GM21526 (cell line): ENCODE data around the gene MED31.
A peak's percentile ranks its signal among the peaks of the same experiment; 100 is the strongest.
"Not testable (repeated sequence)": the region's sequence is repeated elsewhere in the genome, so short reads cannot be mapped to it uniquely, and the experiment has no call there.

Experiments
- ATAC-seq: cut with Tn5 transposase; IDR thresholded peaks from one replicate; pipeline ENCODE4 v1.9.1; 2021; ENCODE audit warnings: moderate library complexity; ENCODE audit not compliant: unreplicated experiment, low FRiP score

Gene MED31

DNA sequence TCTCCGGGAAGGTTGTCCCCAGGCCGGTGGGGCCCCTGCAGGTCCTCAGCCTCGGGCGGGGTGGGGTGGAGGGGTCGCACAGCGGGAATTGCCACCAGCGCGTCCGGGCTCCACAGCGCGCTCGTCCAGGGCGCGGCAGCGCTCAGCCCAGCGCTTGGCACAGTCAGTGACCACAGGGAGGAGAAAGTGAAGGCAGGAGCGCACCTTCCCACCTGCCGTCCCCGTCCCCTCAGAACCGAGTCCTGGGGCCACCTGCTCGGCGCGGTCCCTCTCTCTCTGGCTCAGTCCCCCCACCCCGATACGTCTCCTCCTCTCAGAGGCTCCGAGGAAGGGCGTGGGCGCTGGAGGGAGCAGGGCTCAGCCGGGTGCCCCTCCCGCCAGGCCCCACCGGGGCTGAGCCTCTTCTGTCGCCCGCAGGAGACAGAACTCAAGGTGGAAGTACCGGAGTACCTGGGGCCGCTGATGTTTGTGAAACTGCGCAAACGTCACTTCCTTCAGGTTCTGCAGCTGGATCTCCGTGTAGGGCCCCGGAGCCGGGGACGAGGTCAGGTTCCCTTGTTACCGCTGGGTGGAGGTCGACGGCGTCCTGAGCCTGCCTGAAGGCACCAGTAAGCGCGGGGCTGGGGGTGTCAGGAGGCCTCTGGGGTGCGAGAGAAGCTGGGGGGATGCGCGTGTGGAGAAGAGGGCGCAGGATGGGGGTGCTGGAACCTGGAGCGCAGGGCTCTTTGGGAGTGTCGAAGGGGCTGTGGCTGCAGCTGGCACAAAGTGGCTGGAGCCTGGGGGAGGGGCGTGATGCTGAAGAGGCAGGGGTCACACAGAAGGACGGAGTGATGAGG lies 5.6 kb upstream of the MED31 start:
- not testable (repeated sequence) for ATAC-seq

DNA sequence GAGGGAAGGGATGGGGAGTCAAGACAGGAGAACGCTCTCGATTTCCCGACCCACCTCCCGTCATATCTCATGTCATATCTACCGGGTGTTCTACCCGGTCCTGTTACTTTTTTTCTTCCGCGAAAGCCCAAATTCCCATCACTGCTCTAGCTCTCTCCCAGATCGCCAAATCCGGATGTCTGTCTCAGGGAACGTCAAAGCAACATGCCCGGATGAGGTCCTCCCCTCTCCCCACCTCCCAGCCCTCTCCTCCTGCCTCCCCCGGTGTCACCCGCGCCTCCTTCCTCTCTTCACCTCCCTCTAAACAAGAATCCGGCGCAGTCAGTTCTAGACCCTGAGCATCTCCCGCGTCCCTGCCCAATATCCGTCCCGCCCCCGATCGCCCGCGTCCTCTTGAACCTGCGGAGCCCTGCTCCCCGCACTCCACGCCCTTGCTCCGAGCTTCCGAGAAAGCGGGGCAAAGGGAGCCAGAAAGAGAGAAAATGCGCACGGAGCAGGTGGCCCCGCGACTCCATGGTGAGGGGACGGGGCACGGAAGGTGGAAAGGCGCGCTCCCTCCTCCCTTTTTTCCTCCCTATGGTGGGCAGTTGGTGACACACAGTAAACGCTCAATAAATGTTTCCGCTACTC lies 4.4 kb upstream of the MED31 start:
- ATAC-seq, result not testable (repeated sequence)

DNA sequence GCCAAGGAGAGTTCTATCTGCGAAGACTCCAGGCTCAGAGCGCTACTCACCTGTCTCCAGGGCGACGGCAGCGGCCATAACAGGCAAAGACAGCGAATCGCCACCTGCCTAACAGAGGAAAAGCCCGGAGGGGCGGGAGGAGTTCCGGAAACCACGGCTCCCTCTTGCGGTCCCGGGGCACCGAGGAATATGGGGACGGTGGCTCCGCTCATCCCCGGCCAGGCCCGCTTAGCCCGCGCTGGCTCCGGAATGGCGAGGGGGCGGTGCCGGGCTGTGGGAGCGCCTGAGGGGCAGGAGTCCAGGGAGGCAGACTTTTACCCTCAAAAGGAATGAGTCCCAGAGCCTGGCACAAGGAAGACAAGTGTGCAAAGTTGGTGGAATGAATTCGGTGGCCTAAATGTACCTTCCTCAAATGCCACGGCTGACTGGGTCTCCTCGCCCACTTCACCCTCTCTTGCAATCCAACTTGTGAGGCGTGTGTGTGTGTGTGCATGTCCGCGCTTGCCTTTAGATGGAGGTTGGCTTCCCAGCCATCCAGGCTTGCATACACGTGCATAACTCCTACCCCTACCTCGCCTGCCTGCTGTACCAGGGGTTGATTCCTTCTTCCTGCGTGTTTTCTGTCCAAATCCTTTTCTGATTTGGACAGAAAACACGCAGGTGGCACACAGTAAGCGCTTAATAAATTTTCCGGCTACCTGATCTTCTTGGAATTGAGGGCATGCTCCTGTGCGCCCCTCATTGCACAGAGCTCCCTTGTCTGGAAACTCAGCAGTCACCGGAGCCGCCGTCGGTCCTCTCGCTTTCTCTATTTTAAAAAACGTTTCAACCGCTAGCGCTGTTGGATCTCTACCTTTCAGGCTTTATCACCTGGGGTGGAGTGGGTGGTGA lies 3.7 kb upstream of the MED31 start:
- ATAC-seq, result no peak

DNA sequence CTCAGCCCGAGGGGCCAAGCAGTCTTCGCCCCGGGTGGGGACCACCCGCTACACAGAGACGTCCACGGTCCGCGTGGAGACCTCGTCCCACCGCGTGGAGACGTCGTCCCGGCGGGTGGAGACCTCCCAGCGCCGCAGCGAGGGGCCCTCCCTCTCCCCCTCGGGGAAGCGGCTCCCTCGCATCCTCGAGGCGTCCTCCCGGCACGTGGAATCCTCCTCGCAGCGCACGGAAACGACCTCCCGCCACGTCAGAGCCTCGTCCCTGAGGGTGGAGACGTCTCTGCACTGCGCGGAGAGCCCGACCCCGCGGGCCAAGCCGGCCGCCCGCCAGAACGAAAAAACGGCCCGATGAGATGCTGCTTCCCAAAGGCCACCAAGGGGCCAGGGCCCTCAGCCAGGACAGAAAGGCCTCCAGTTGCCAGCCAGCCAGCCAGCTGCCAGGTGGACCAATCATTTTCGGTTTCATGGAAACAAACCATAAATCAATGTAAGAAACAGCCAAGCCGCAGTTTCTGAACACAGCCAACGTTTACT lies 581 bp upstream of the MED31 start:
- ATAC-seq, result peak; percentile 9

DNA sequence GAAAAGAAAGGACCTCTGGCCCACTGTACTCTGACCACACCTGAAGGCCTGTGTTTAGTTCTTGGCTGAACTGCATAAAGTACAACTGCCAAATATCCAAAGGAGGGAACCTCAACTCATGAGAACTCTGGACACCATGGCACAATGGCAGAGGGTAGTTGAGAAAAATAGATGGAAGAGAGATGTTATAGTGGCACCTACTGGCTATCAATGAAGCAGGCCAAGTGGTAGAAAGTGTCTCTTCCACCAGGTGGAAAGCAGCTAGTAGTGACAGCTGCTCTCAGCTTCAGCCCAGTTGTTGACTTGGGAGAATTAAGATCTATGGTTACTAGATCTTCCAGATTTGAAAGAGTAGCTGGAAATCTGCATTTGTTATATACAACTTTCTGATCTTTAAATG lies 3.2 kb downstream of the MED31 start:
- no peak for ATAC-seq

DNA sequence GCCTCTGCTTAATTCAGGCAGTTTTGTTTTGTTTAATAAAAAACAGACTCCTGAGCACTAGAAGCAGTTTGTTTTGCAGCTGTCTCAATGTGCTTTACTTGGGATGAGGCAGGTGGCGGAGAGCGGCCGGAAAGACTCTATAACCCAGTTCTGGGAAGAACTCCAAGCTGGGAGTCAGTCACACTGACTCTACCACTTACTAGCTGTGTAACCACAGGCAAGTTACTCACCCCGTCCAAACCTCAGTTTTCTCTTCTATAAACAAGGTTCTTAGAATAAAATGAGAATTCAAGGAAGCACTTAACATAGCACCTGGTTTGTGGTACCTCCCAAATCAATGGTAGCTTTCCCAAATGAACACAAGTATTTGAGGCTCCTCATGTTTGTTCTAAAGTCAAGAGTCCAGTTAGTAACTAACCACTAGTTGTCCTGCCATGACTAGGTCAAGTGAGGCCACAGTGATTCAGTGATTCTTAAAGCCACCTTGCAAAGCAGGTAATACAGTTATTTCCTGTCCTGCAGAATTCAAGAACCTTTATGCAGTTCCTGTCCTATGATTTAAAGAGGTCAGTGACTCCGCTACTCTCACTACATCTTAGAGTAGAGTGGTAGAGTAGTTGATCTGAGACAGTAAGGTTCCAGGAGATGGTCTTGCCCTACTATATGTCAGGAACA lies 7.8 kb downstream of the MED31 start:
- ATAC-seq, result no peak

DNA sequence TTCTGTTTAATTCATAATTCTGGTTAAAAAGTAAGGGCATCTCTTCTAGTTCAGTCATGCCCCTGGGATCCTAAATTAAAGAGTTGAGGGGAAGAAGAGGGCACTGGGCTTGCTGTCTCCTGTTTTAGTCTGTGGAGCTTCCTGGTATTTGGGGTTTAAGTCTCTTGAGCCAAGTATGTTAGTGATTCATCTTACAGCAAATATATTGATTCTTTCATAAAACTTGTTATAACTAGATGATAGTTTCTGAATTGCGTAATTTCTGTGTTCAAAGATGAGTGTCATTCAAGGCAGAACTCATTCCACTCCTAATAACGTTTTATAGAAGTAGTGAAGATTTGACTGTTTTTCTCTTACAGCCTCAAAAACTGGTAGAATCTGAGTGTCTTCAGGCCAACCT lies 8.8 kb downstream of the MED31 start:
- ATAC-seq, result no peak

DNA sequence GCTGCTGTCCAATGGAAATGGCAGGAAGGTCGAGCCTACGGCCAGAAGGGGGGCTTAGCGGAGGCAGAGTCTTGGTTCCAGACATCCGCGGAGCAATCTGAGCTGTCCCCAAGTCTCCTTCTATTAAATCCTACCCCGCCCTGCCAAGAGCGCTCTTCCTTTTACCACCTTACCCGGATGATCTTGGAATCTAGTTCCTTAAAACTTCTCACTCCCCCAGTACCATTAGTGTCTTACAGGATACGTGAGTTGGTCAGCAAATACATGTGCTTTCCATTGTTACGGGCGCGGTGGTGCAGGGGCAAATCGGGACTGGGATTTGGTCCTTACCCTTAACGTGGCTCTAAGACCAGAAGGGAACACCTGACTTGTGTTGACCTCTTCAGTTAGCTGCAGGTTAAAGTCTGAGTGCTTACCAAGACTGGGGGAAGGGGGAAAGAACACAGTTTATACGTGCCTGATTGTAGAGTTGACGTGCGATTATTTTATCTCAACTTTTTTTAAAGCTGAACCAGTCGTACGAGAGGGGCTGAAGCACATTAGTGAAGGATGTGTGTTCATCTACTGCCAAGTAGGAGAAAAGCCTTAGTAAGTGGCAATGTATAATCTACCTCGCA lies 10.1 kb downstream of the MED31 start:
- ATAC-seq, result no peak

DNA sequence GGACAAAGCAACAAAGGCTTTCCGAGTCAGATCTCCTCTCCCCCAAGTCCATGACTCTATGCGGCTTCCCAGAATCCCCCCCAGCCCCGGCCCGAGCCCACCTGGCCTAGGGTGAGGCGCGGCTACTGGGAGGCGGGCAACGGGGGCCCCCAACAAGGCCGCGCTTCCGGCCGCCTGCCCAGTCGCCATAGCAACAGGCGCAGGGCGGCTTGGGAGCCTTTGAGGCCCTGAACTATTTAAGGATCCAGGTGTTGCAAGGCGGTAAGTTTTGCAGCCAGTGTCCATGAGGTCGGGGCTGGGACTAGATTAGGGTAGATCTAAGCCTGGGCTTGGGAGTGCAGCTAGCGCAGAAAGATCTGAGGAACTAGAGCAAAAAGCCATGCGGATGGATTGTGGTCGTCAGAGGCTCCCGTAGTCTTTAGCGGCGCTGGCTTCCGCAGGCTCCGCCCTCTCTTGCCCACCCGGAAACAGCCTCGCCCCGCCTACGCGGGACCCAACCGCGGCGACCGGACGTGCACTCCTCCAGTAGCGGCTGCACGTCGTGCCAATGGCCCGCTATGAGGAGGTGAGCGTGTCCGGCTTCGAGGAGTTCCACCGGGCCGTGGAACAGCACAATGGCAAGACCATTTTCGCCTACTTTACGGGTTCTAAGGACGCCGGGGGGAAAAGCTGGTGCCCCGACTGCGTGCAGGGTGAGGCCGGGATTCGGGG lies 10.7 kb downstream of the MED31 start, which contains the start of the genes KIAA0753 and TXNDC17:
KIAA0753 (minus strand) TSS at position 176 of the 711 bp plus-strand sequence. CDS start 5,608 bp downstream, outside the sequence.
TXNDC17 (plus strand) TSS at position 525 of the 711 bp plus-strand sequence; CDS start at position 548, 23 bp downstream.
- ATAC-seq, result peak; percentile 69

DNA sequence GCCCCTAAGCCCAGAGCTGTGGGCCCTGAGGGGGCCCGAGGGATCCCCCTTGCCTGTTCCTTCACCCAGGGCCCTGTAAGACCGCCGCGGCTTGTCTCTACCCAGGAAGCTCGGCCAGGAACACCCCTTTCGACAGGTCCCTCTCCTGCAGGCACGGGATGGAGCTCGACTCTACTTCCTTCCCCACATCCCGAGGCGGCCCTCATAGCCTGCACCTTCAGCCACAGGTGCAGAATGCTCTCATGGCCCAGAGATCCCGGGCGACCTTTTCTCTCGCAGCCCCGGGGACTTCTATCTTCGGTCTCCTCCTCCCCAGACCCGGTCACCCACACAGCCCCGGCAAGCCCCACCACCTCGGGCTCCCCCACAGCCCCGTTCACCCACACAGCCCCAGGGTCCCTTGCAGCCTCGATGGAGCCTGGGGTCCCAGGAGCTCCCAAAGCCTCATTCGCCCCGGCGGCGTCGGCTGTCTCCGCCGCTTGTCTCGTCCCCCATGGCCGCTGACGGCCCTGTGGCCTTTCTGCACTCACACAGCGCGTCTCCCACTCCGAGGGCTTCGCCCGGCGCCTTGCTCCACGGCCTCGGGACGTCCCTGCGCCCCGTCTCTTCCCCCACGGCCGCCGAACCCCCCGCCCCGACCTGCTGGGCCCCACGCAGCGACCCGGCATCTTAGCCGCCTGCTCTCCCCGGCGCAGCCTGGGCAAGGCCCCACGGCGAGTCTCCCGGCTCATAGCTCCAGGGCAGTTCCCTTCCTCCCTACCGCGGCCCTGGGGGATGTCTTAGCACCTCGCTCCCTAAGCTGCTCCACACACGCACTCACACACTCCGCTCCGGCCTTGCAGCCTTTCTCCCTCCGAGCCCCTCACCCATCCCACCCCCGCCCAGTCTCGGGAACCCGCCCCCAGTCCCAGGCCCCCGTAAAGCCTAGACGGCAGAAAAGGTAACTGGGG lies 11.5 kb downstream of the MED31 start:
- ATAC-seq, result peak; percentile 7

DNA sequence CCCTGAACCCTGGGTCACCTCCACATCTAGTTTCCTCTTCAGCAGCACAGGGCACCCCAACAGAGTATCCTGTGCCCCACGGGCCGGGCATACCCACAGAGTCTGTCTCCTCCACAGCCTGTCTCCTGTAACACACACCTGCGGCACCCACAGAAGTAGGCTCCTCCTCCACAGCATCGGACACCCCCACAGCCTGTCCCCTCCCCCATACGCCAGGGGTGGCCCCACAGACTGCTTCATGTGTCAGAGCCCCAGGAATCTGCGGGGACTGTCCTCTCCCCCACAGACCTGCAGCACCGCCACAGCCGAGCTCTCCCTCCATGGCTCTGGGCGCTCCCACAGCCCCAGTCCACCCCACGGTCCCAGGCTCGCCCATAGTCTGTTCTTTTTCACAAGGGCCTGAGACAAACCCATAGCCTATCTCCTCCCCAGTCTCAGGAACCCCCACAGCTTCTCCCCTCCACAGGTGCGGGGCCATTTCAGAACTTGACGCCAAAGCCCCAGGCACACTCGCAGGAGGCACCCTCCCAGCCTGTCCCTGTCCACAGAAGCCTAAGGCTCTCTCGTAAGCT lies 12.3 kb downstream of the MED31 start:
- no peak for ATAC-seq

DNA sequence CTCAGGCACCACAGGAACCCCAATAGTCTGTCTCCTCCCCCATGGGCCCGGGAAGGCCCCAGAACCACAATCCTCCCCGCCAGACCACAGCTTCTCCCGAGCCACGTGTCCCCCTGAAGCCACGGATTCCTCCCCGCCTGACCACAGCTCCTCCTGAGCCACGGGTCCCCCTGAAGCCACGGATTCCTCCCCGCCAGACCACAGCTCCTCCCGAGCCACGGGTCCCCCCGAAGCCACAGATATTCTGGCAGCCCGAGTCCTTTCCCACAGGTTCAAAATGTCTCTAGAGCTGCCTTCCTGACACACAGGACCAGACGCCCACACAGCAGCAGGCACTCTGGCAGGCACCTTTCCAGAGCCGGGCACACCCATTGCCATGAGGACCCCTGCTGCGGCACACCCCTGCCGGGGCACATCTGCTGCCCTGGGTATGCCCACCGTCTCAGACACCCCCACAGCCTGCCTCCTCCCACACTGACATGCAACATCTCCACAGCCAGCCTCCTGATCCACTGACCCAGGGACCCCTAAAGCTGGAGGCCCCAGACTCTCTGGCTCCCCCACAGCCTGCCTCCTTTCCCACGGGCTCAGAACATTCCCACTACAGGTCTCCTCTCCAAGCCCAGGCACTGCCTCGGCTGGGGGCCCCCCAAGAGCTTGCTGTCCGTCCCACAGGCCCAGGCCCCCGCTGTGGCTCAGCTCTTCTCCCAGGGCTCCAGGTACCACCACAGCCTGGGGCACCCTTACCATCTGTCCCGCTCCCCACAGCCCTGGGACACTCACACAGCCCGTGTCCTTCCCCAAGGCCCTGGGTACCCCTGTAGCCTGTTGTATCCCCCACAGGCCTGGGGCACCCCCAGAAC lies 13.1 kb downstream of the MED31 start:
- no peak for ATAC-seq

DNA sequence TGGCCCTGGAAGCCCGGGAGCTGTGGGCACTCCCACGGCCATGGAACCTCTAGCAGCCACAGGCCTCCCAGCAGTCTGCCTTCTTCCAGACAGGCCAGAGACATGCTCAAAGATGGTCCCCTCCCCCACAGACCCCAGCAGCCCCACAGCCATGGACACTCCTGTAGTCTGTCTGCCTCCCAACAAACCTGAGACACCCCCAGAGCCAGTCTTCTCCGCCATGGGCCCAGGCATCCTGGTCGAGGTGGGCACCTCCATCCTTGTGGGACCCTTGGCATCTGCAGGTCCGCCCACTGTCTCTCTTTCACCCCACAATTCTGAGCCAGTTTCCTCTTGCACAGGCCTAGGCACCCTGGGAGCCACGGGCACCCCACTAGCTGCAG lies 14.0 kb downstream of the MED31 start:
- ATAC-seq, result no peak

DNA sequence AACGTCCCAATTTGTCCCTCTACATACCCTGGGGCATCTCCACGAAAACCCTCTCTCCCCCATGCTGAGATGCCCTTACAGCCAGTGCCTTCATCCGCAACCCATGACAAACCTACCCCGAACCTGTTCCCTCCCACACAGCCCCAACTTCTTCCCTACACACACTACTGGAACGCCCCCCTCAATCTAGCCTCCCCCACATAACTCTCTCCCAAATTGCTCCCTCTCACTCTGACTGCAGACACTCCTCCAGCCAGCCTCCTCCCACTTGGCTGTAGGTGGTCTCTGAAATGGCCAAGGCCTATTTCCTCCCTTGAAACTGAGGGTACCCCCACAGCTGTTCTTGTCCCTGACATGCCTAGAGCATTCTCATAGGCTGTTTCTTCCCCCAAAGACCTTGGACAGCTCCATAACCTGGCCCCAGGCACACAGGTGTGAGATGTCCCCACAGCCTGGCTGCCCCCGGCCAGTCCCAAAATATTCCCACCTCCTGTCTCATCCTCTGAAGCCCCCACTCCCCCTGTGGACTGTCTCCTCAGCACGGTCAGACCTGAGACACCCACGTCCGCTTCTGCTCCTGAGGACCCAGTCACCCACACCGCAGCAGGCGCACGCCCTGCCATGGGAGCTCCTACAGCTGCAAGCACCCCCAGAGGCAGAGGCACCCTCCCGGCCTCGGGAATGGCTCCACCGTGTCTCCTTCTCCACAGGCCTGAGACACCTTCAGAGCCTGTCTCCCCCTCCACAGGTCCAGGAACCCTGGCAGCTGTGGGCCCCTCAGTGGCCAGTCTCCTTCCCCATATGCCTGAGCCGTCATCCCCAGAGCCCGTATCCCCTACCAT lies 14.6 kb downstream of the MED31 start:
- no peak for ATAC-seq

DNA sequence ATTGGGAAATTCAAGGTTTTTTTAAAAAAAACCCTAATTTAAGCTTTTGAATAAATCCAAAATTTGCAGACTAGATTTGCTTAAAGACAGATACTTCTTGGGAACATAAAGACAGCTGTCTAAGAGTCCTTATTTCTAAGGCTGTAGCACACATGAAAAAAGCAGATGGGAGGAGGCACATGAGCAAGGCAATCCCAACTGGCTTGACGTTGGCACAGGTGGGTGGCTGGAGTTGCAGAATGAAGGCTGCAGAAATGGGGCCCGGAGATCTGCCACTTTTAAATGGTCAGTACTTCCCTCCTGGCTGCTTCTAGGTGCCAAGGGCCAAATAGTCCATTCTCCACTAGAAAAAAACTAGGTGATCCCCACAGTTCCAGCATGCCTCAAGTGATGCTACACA lies 15.3 kb downstream of the MED31 start:
- ATAC-seq, result no peak

DNA sequence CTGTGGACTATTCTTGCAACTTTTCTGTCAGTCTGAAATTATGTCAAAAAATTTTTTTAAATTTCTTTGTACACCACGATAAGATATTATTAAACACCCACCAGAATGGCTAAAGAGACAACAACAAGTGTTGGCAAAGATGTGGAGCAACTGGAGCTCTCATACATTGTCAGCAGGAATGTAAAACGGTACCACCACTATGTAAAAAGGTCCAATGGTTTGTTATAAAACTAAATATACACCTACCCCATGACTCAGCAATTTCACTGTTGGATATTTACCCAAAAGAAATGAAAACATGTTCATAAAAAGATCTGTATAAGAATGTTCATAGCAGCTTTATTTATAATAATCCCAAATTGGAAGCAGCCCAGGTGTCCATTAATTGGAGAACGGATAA lies 18.1 kb downstream of the MED31 start:
- ATAC-seq, result no peak
